Smooth muscle cell (in vitro differentiated cells): ENCODE results near the gene BRAT1. TPM values are rescaled to one million over a fixed set of nuclear protein-coding genes. Genes with fewer than 3 reads are reported as not detected.

Experiments used
- DNase-seq: peaks from one replicate; lab custom pipeline; 2025; ENCODE audit not compliant: unreplicated experiment; lab: John Stamatoyannopoulos, UW
- H2AFZ ChIP-seq: fragments of 200-600 bp; sonication (generic); 2 replicates; pipeline ENCODE4 v1.6.0; 2016; ENCODE audit warnings: antibody characterized with exemption, low read depth, mild to moderate bottlenecking
- H3F3A ChIP-seq: fragments of 200-600 bp; sonication (generic); 2 replicates; pipeline ENCODE4 v1.6.0; 2017; ENCODE audit warnings: antibody characterized with exemption, low read depth
- H3K27ac ChIP-seq: fragments of 200-600 bp; sonication (generic); 2 replicates; pipeline ENCODE4 v1.5.1; 2016; ENCODE audit warnings: low read depth, mild to moderate bottlenecking
- H3K27me3 ChIP-seq: fragments of 200-600 bp; sonication (generic); 2 replicates; pipeline ENCODE4 v1.6.1; 2016; ENCODE audit warnings: low read depth, mild to moderate bottlenecking
- H3K36me3 ChIP-seq: fragments of 200-600 bp; sonication (generic); 2 replicates; pipeline ENCODE4 v1.5.1; 2016; ENCODE audit warnings: low read depth
- H3K4me1 ChIP-seq: fragments of 200-600 bp; sonication (generic); 2 replicates; pipeline ENCODE4 v1.5.1; 2016; ENCODE audit warnings: low read depth
- H3K4me2 ChIP-seq: fragments of 200-600 bp; sonication (generic); 2 replicates; pipeline ENCODE4 v1.6.0; 2016; ENCODE audit warnings: mild to moderate bottlenecking
- H3K4me3 ChIP-seq: fragments of 200-600 bp; sonication (generic); 2 replicates; pipeline ENCODE4 v1.5.1; 2016; ENCODE audit warnings: mild to moderate bottlenecking
- H3K79me2 ChIP-seq: fragments of 200-600 bp; sonication (generic); 2 replicates; pipeline ENCODE4 v1.6.0; 2016; ENCODE audit warnings: low read depth, mild to moderate bottlenecking
- H3K9ac ChIP-seq: fragments of 200-600 bp; sonication (generic); 2 replicates; pipeline ENCODE4 v1.6.0; 2016; ENCODE audit warnings: low read depth
- H3K9me3 ChIP-seq: fragments of 200-600 bp; sonication (generic); replicated peaks from 2 replicates; pipeline ENCODE4 v1.5.1; 2016; ENCODE audit warnings: low read depth
- H4K20me1 ChIP-seq: fragments of 200-600 bp; sonication (generic); 2 replicates; pipeline ENCODE4 v1.6.0; 2016; ENCODE audit warnings: low read depth
- WGBS: methylation state at CpG from one replicate; pipeline ENCODE4 v1.1.7; 2016; ENCODE audit warnings: low lambda C conversion rate; 5-methylcytosine and 5-hydroxymethylcytosine counted together
- polyA plus RNA-seq: library from polyadenylated mRNA; unstranded; fragments of >200 nt; fragmentation: Nextera tagmentation; extraction: Ambion mirVana; gene quantifications from 2 replicates; pipeline ENCODE4 v1.2.1, GENCODE V29; 2016
- total RNA-seq: library from RNA; depleted of rRNA; stranded (reverse); fragments of >200 nt; gene quantifications from 2 replicates; pipeline ENCODE4 v1.2.3, GENCODE V29; 2014
- TF ChIP-seq, protein P1 (sequence below): fragments of 200-600 bp; sonication (generic); IDR thresholded peaks from 2 replicates; pipeline ENCODE4 v1.5.1; 2017; ENCODE audit warnings: borderline replicate concordance, mild to moderate bottlenecking, antibody characterized with exemption; ENCODE audit not compliant: insufficient read depth, poor library complexity, severe bottlenecking

Gene BRAT1
- total and polyA plus RNA-seq, 2 experiments from 2014 or later: 11.2 to 32.4 TPM

DNA sequence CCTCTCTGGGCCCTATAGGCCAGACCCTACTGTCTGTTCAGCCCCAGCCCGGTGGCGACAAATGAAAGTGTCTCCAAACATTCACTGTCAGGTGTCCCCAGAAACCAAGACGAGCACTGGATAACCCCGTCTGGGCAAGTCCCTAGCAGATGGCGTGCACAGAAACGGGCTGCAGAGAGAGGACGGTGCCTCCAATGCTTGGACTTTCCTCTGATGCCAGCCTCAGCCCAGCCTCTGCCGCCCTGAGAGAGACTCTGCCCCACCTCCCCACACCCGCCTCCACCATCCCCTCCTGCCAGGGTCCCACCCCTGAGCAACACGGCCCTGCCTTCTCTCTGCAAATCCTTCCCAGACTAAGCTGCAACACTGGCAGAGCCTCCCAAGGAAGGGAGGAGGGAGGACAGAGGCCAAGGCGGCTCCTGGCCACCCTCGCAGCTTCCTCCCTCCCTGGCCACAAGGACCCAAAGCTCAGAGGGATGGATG is 43.1 kb downstream of the BRAT1 start:
- Histone ChIP-seq H2AFZ (no peak overlapping the region), H3K36me3 (no peaks in the 10 kb centered on the region)

DNA sequence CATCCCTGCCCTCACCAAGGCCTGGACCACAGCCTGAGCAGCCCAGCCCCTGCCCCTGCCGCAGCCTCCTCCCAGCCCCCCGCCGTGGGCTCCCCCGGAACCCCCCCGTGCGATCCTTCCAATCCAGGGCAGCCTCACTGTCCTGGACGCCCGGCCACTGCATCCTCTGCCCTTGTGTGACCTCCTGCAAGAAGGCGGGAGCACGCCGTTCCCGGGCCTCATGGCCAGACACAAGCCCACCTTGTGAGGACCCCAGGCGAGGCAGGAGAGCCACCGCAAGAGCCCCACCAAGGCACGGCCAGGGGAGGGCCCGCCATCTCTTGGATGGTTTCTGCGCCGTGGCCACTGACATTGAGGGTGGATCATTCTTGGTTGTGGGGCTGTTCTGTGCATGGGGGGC is 43.6 kb downstream of the BRAT1 start:
- H3K4me1 ChIP-seq: peaks cover 32% of the 10 kb centered on the region
- no peak overlapping the region for H3K4me3 ChIP-seq
- TF ChIP-seq, protein P1, sequence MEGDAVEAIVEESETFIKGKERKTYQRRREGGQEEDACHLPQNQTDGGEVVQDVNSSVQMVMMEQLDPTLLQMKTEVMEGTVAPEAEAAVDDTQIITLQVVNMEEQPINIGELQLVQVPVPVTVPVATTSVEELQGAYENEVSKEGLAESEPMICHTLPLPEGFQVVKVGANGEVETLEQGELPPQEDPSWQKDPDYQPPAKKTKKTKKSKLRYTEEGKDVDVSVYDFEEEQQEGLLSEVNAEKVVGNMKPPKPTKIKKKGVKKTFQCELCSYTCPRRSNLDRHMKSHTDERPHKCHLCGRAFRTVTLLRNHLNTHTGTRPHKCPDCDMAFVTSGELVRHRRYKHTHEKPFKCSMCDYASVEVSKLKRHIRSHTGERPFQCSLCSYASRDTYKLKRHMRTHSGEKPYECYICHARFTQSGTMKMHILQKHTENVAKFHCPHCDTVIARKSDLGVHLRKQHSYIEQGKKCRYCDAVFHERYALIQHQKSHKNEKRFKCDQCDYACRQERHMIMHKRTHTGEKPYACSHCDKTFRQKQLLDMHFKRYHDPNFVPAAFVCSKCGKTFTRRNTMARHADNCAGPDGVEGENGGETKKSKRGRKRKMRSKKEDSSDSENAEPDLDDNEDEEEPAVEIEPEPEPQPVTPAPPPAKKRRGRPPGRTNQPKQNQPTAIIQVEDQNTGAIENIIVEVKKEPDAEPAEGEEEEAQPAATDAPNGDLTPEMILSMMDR: no peak
- H3K4me2 ChIP-seq: no peak overlapping the region
- no peaks in the 10 kb centered on the region for H3K79me2 ChIP-seq
- H4K20me1 ChIP-seq: no peaks in the 10 kb centered on the region
- no peak overlapping the region for H3K9ac ChIP-seq
- H3K36me3 ChIP-seq: no peaks in the 10 kb centered on the region
- H3K9me3 ChIP-seq: no peaks in the 10 kb centered on the region
- H3F3A ChIP-seq: peaks cover 14% of the 10 kb centered on the region
- DNase-seq: no peak
- 90% methylated on average over 12 of the region's 18 CpGs for WGBS
- H3K27me3 ChIP-seq: no peaks in the 10 kb centered on the region
- no peak overlapping the region for H2AFZ ChIP-seq
- peak overlapping the region; percentile 73 for H3K27ac ChIP-seq

More for the DNA sequence above, 43.1 kb downstream of the BRAT1 start:
- WGBS: 68% methylated on average over 12 of the region's 12 CpGs
- H3K27me3 ChIP-seq: no peaks in the 10 kb centered on the region
- H3K79me2 ChIP-seq: no peaks in the 10 kb centered on the region
- H3K4me1 ChIP-seq: peaks cover 32% of the 10 kb centered on the region
- H3K9me3 ChIP-seq: no peaks in the 10 kb centered on the region
- H3K27ac ChIP-seq: no peak overlapping the region
- TF ChIP-seq, protein P1: no peak
- no peak overlapping the region for H3K9ac ChIP-seq
- H3K4me3 ChIP-seq: no peak overlapping the region
- DNase-seq: no peak
- H3F3A ChIP-seq: peaks cover 14% of the 10 kb centered on the region
- H3K4me2 ChIP-seq: no peak overlapping the region
- no peaks in the 10 kb centered on the region for H4K20me1 ChIP-seq

DNA sequence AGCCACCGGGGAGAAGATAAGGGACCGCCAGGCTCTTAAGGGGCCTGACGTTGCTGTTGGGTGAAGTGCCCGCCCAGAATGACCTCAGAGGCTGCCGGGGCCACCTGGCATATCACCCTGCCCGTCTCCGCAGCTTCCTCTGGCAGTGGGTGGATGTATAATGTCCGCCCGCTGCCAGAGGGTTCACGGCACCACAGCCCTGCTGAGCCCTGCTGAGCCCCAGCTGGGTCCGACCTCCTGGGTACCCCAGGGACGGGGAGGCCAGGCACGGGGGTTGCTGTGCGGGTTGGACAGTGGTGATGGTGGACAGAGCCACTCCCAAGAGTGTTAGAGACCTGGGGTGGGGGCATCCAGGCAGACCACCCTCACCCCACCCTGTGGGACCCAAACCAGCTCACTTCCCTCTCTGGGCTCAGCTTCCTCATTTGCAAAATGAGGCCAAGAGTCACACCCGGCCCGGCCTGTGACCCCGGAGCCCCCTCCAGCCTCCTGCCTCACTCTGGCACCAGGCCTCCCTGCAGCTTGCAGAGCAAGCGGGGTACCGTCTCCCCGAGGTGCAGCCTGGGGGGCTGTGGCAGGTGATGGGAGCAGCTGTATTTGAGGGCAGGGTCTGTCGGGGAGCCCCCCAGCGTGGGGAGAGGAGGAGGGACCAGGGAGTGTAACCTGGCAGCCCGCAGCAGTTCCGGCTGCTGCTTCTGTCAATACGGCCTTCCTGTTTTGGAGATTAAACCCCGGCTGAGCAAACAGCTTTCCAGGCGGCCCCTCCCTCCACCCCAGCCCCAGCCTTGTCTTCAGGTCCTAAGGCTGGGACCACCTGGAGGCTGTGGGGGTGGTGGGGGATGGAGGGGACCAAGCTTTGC is 44.2 kb downstream of the BRAT1 start:
- TF ChIP-seq, protein P1: no peak
- H3K27me3 ChIP-seq: no peaks in the 10 kb centered on the region
- H3K4me2 ChIP-seq: peak overlapping the region; percentile 76
- H3K9ac ChIP-seq: no peak overlapping the region
- 54% methylated on average over 27 of the region's 27 CpGs for WGBS
- H3K36me3 ChIP-seq: no peaks in the 10 kb centered on the region
- no peak overlapping the region for H3K4me3 ChIP-seq
- no peaks in the 10 kb centered on the region for H3K9me3 ChIP-seq
- H3K4me1 ChIP-seq: peaks cover 32% of the 10 kb centered on the region
- peak overlapping the region; percentile 73 for H3K27ac ChIP-seq
- no peaks in the 10 kb centered on the region for H3K79me2 ChIP-seq
- no peak for DNase-seq
- no peaks in the 10 kb centered on the region for H4K20me1 ChIP-seq
- no peak overlapping the region for H2AFZ ChIP-seq
- H3F3A ChIP-seq: peaks cover 14% of the 10 kb centered on the region
